Mesendoderm (in vitro differentiated cells): ENCODE data around the gene GDF11.

Experiments used
- DNase-seq: peaks from one replicate; pipeline ENCODE4 v3.0.0; 2013
- H2AK5ac ChIP-seq: 2 replicates; pipeline ENCODE4 v1.6.1; 2013; ENCODE audit warnings: low read length, inconsistent platforms
- H2BK120ac ChIP-seq: 2 replicates; pipeline ENCODE4 v1.6.1; 2013; ENCODE audit warnings: low read depth, mild to moderate bottlenecking, low read length, moderate library complexity, mixed read lengths
- H2BK15ac ChIP-seq: replicated peaks from 2 replicates; pipeline ENCODE4 v1.6.1; 2013; ENCODE audit warnings: low read depth, mild to moderate bottlenecking, moderate library complexity
- H2BK5ac ChIP-seq: 2 replicates; pipeline ENCODE4 v1.6.1; 2013; ENCODE audit warnings: low read length, inconsistent platforms
- H3K18ac ChIP-seq: 2 replicates; pipeline ENCODE4 v1.6.1; 2013; ENCODE audit warnings: mild to moderate bottlenecking, low read length, mixed read lengths
- H3K23ac ChIP-seq: one replicate; pipeline ENCODE4 v1.6.1; 2013; ENCODE audit warnings: low read length
- H3K27ac ChIP-seq: 2 replicates; pipeline ENCODE4 v1.5.1; 2013; ENCODE audit warnings: low read depth, mild to moderate bottlenecking, inconsistent platforms, low read length, moderate library complexity
- H3K27me3 ChIP-seq: 2 replicates; pipeline ENCODE4 v1.6.1; 2013; ENCODE audit warnings: low read length, control low read depth, mild to moderate bottlenecking, inconsistent platforms; ENCODE audit not compliant: insufficient read depth, poor library complexity
- H3K36me3 ChIP-seq: 2 replicates; pipeline ENCODE4 v1.6.1; 2013; ENCODE audit warnings: low read length, inconsistent platforms; ENCODE audit not compliant: control insufficient read depth, insufficient read depth
- H3K4ac ChIP-seq: one replicate; pipeline ENCODE4 v1.6.1; 2013; ENCODE audit warnings: low read depth, mild to moderate bottlenecking, low read length, moderate library complexity
- H3K4me1 ChIP-seq: 2 replicates; pipeline ENCODE4 v1.6.1; 2013; ENCODE audit warnings: low read depth, low read length, inconsistent platforms; ENCODE audit not compliant: control insufficient read depth
- H3K4me2 ChIP-seq: 2 replicates; pipeline ENCODE4 v1.6.1; 2013; ENCODE audit warnings: low read length
- H3K4me3 ChIP-seq: 2 replicates; pipeline ENCODE4 v1.5.1; 2013; ENCODE audit warnings: mild to moderate bottlenecking, low read length
- H3K56ac ChIP-seq: one replicate; pipeline ENCODE4 v1.6.1; 2013; ENCODE audit warnings: low read length
- H3K79me1 ChIP-seq: 2 replicates; pipeline ENCODE4 v1.6.1; 2013; ENCODE audit warnings: low read length, inconsistent platforms
- H3K79me2 ChIP-seq: 2 replicates; pipeline ENCODE4 v1.6.1; 2013; ENCODE audit warnings: mild to moderate bottlenecking, low read length; ENCODE audit not compliant: control insufficient read depth, insufficient read depth
- H3K9ac ChIP-seq: 2 replicates; pipeline ENCODE4 v1.6.1; 2013; ENCODE audit warnings: low read length, inconsistent platforms
- H4K5ac ChIP-seq: one replicate; pipeline ENCODE4 v1.6.1; 2013; ENCODE audit warnings: low read length
- H4K8ac ChIP-seq: one replicate; pipeline ENCODE4 v1.6.1; 2013; ENCODE audit warnings: low read depth, mild to moderate bottlenecking, control low read depth, low read length, moderate library complexity
- whole genome bisulfite sequencing: extraction: QIAGEN DNeasy Blood & Tissue Kit; methylation state at CpG from one replicate; pipeline ENCODE4 v1.1.7; 2013; ENCODE audit warnings: low lambda C conversion rate, missing lambda C conversion rate; ENCODE audit not compliant: insufficient coverage; ENCODE audit errors: extremely low coverage; 5-methylcytosine and 5-hydroxymethylcytosine counted together

GDF11 gene

DNA sequence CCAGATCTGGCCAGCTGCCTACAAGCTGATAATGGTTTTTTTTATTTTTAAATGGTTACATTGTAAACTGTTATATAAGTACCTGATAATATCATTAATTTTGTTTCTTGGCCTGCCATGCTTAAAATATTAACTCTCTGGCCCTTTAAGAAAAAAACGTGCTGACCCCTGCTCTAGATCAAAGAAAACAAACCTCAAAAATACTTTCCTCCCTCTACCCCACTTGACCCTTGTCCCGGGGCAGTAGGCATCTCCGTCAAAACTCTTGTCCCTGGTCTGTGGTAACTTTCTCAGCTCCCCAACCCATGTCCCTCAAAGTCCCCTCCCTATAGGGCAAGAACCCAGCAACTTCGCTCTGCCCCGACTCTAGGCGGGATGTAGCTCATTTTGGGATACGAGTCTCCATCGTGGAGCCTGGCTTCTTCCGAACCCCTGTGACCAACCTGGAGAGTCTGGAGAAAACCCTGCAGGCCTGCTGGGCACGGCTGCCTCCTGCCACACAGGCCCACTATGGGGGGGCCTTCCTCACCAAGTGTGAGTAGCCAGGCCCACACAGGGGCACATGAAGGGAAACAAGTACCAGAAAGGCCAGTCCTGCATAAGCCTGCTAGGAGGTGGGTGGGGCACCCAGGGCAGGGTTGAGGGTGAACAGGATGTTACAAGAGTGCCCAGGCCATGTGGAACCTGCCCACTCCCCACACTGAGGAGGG is 19.3 kb upstream of the GDF11 start:
- WGBS, result no CpG with 5 or more reads among the region's 10 CpGs
- H3K79me2 ChIP-seq, result peaks cover 19% of the 10 kb centered on the region
- no peak overlapping the region for H3K56ac ChIP-seq
- H3K36me3 ChIP-seq, result peaks cover 10% of the 10 kb centered on the region
- H3K18ac ChIP-seq, result no peak overlapping the region
- no peak overlapping the region for H3K4me2 ChIP-seq
- no peak overlapping the region for H3K4ac ChIP-seq
- H3K4me1 ChIP-seq, result peaks cover 3% of the 10 kb centered on the region
- H3K23ac ChIP-seq, result no peak overlapping the region
- no peak overlapping the region for H2BK120ac ChIP-seq
- H3K27ac ChIP-seq, result no peak overlapping the region
- no peaks in the 10 kb centered on the region for H3K27me3 ChIP-seq
- no peak overlapping the region for H2BK5ac ChIP-seq
- H3K4me3 ChIP-seq, result no peak overlapping the region
- peaks cover 17% of the 10 kb centered on the region for H3K79me1 ChIP-seq
- no peak overlapping the region for H4K5ac ChIP-seq
- no peak for DNase-seq
- no peak overlapping the region for H2BK15ac ChIP-seq
- no peak overlapping the region for H4K8ac ChIP-seq
- no peak overlapping the region for H3K9ac ChIP-seq
- no peak overlapping the region for H2AK5ac ChIP-seq

DNA sequence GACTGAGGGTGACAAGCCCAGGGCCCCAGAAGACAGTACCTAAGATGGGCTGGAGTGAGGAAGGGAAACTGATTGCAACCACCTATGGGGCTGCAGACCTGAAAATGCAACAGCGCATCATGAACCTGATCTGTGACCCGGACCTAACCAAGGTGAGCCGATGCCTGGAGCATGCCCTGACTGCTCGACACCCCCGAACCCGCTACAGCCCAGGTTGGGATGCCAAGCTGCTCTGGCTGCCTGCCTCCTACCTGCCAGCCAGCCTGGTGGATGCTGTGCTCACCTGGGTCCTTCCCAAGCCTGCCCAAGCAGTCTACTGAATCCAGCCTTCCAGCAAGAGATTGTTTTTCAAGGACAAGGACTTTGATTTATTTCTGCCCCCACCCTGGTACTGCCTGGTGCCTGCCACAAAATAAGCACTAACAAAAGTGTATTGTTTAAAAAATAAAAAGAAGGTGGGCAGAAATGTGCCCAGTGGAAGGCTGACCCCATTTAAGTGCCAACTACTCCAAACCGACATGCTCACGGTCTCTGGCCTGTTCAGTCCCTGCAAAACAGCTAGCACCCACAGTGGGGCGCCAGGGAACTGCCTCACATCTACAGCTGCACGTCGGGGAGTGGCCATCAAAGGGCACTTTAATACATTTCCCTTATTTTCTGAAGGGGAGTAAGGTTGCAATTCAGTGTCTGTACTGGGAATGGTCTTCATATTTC is 18.5 kb upstream of the GDF11 start:
- Histone ChIP-seq H3K27me3 (no peaks in the 10 kb centered on the region), H4K8ac (no peak overlapping the region), H2BK5ac (no peak overlapping the region), H3K9ac (no peak overlapping the region), H3K27ac (no peak overlapping the region), H3K4ac (no peak overlapping the region), H2BK15ac (no peak overlapping the region), H3K56ac (no peak overlapping the region), H3K36me3 (peaks cover 10% of the 10 kb centered on the region), H3K79me1 (peaks cover 17% of the 10 kb centered on the region), H2AK5ac (no peak overlapping the region), H3K23ac (no peak overlapping the region), H4K5ac (no peak overlapping the region), H3K79me2 (peaks cover 19% of the 10 kb centered on the region), H2BK120ac (no peak overlapping the region), H3K4me2 (no peak overlapping the region), H3K4me1 (peaks cover 3% of the 10 kb centered on the region), H3K4me3 (no peak overlapping the region), H3K18ac (no peak overlapping the region)
- WGBS, result no CpG with 5 or more reads among the region's 11 CpGs
- peak; percentile 75 for DNase-seq

DNA sequence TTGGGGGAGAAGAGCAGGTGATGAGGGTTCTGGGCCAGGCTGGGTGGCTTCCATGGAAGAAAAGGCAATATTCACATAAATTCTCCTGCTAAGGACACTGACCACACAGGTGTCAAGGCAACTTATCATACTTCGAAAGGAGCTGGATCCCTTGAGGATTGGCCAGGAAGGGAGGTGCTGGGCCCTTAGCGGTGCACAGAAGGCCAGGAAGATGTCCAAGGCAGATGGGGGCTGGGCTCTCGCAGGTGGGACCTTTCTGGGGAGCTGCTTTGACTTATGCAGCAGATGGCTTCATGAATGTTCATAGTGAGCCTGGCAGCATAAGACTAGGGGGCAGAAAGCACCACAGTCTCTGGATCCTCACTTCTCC is 18.0 kb upstream of the GDF11 start:
- no peak overlapping the region for H2BK5ac ChIP-seq
- peaks cover 10% of the 10 kb centered on the region for H3K36me3 ChIP-seq
- H3K79me2 ChIP-seq, result peaks cover 19% of the 10 kb centered on the region
- H3K27me3 ChIP-seq, result no peaks in the 10 kb centered on the region
- WGBS, result no CpG with 5 or more reads among the region's 3 CpGs
- no peak overlapping the region for H2AK5ac ChIP-seq
- no peak overlapping the region for H3K18ac ChIP-seq
- no peak overlapping the region for H3K27ac ChIP-seq
- H3K56ac ChIP-seq, result no peak overlapping the region
- no peak overlapping the region for H3K9ac ChIP-seq
- no peak overlapping the region for H3K23ac ChIP-seq
- H4K8ac ChIP-seq, result no peak overlapping the region
- H4K5ac ChIP-seq, result no peak overlapping the region
- no peak overlapping the region for H3K4ac ChIP-seq
- H3K4me3 ChIP-seq, result no peak overlapping the region
- DNase-seq, result no peak
- H3K79me1 ChIP-seq, result peaks cover 17% of the 10 kb centered on the region
- H2BK15ac ChIP-seq, result no peak overlapping the region
- H2BK120ac ChIP-seq, result no peak overlapping the region
- H3K4me2 ChIP-seq, result no peak overlapping the region
- peaks cover 3% of the 10 kb centered on the region for H3K4me1 ChIP-seq

DNA sequence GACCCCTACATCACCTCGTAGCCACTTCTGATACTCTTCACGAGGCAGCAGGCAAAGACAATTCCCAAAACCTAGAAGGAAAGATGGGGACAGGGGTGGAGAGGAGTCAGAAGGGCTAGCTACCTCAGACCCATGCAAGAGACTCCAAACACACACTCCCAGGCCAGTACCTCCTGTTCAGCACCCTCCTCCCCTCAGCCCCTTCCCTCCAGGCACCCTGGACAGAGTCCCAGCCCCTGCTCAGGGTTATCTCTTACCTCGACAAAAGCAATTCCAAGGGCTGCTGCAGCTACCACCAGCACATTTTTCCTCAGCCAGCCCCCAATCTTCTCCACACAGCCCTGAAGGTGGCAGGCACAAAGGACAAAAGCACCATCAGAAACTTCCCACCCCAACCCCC is 17.4 kb upstream of the GDF11 start:
- peaks cover 5% of the 10 kb centered on the region for H3K4me1 ChIP-seq
- no peak overlapping the region for H4K5ac ChIP-seq
- H3K56ac ChIP-seq, result no peak overlapping the region
- no peak overlapping the region for H4K8ac ChIP-seq
- no peak overlapping the region for H3K4ac ChIP-seq
- H2BK120ac ChIP-seq, result no peak overlapping the region
- H3K4me3 ChIP-seq, result no peak overlapping the region
- H3K36me3 ChIP-seq, result peaks cover 10% of the 10 kb centered on the region
- H2BK15ac ChIP-seq, result no peak overlapping the region
- H2AK5ac ChIP-seq, result no peak overlapping the region
- H3K23ac ChIP-seq, result no peak overlapping the region
- no peak for DNase-seq
- H2BK5ac ChIP-seq, result no peak overlapping the region
- no peak overlapping the region for H3K9ac ChIP-seq
- H3K27me3 ChIP-seq, result no peaks in the 10 kb centered on the region
- H3K27ac ChIP-seq, result no peak overlapping the region
- no CpG with 5 or more reads among the region's 3 CpGs for WGBS
- peaks cover 19% of the 10 kb centered on the region for H3K79me2 ChIP-seq
- H3K18ac ChIP-seq, result no peak overlapping the region
- peaks cover 17% of the 10 kb centered on the region for H3K79me1 ChIP-seq
- H3K4me2 ChIP-seq, result no peak overlapping the region

DNA sequence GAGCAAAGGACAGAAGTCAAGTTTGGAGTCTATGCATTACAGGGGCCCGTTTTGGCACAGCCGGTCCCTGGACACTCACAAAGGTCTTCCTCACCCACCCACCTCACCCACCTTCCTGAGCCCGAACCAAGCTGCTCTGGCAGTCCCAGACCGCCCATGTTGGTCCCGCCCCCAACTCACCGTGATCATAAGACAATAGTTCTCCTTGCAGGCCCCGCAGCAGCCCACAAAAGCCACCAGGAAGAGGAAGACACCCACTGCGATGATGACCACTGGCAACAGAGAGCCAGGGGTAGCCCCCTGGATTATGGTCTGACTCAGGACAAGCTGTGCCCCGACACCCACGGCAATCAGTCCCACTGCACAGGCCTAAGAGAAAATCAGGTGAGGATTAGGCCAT is 16.0 kb upstream of the GDF11 start:
- Histone ChIP-seq H2BK5ac (no peak overlapping the region), H3K4me2 (peak overlapping the region; percentile 94), H3K23ac (no peak overlapping the region), H3K79me2 (peaks cover 19% of the 10 kb centered on the region), H3K4ac (no peak overlapping the region), H3K18ac (no peak overlapping the region), H3K56ac (peak overlapping the region; percentile 95), H3K4me1 (peaks cover 5% of the 10 kb centered on the region), H3K36me3 (peaks cover 10% of the 10 kb centered on the region), H2AK5ac (no peak overlapping the region), H2BK120ac (no peak overlapping the region), H3K9ac (peak overlapping the region; percentile 96), H3K79me1 (peaks cover 17% of the 10 kb centered on the region), H4K8ac (no peak overlapping the region), H3K4me3 (peak overlapping the region; percentile 81), H3K27me3 (no peaks in the 10 kb centered on the region), H2BK15ac (no peak overlapping the region), H4K5ac (no peak overlapping the region), H3K27ac (no peak overlapping the region)
- WGBS, result no CpG with 5 or more reads among the region's 10 CpGs
- DNase-seq, result no peak
